Hematopoietic multipotent progenitor cell (in vitro differentiated cells): Measurements from ENCODE around the gene ST7. TPM values are rescaled to one million over a fixed set of nuclear protein-coding genes. Genes with fewer than 3 reads are reported as not detected.

Source experiments
- small RNA-seq: library from RNA; depleted of rRNA; stranded (forward); fragments of <200 nt; gene quantifications from one replicate; pipeline ENCODE3, GENCODE V24; 2012
- total RNA-seq: library from RNA; depleted of rRNA; stranded (reverse); fragments of >200 nt; gene quantifications from one replicate; pipeline ENCODE4 v1.2.3, GENCODE V29; 2012

The ST7 gene
- total RNA-seq, 1 donor, result 21.3 TPM

Small RNA genes within 50 kb of the gene (small RNA-seq; reads per million reads assigned to genes)
- gene AC002542.1, result not detected
- gene MTCYBP6, result not detected
- gene RF00019, result not detected
- gene RF02179, result not detected
- not detected for gene RF02180
- not detected for gene RF02181
- not detected for gene RF02183
- gene RF02184, result not detected
- not detected for gene RF02185
- not detected for gene RF02188
- gene RNA5SP239, result not detected

Other genes starting within 250 kb of the ST7 start
- gene CAPZA2, start 90.9 kb upstream of the ST7 start, total RNA-seq, result 57.4 TPM